ENCODE results near the gene CD151.

Gene CD151

GRCh38 chr11:863910-864827, 31.4 kb downstream of the CD151 start:
- no peak for TF ChIP-seq CTCF (IDR thresholded peaks at IDR 0.05; ENCODE audit: low read depth, low read length, missing control alignments)
- no peak overlapping the region for H3K4me3 ChIP-seq (replicated peaks; ENCODE audit: low read depth, low read length)
- no peak for DNase-seq (ENCODE audit: extremely low read depth, low read depth)

- no peak overlapping the region for H3K4me3 ChIP-seq (replicated peaks; ENCODE audit: low read depth, low read length)
- DNase-seq (ENCODE audit: extremely low read depth, low read depth) = no peak
- TF ChIP-seq CTCF (IDR thresholded peaks at IDR 0.05; ENCODE audit: low read depth, low read length, missing control alignments) = no peak
Observed at GRCh38 chr11:864898-865297, 32.1 kb downstream of the CD151 start.

GRCh38 chr11:865462-866430, 33.0 kb downstream of the CD151 start:
- no peak for TF ChIP-seq CTCF (IDR thresholded peaks at IDR 0.05; ENCODE audit: low read depth, low read length, missing control alignments)
- no peak for DNase-seq (ENCODE audit: extremely low read depth, low read depth)
- H3K4me3 ChIP-seq (replicated peaks; ENCODE audit: low read depth, low read length) = no peak overlapping the region

- no peak for DNase-seq (ENCODE audit: extremely low read depth, low read depth)
- no peak for TF ChIP-seq CTCF (IDR thresholded peaks at IDR 0.05; ENCODE audit: low read depth, low read length, missing control alignments)
- H3K4me3 ChIP-seq (replicated peaks; ENCODE audit: low read depth, low read length) = no peak overlapping the region
Observed at GRCh38 chr11:866481-866880, 33.7 kb downstream of the CD151 start.

- no peak overlapping the region for H3K4me3 ChIP-seq (replicated peaks; ENCODE audit: low read depth, low read length)
- no peak for TF ChIP-seq CTCF (IDR thresholded peaks at IDR 0.05; ENCODE audit: low read depth, low read length, missing control alignments)
- no peak for DNase-seq (ENCODE audit: extremely low read depth, low read depth)
Observed at GRCh38 chr11:867856-868358, 35.2 kb downstream of the CD151 start.

- no peak for TF ChIP-seq CTCF (IDR thresholded peaks at IDR 0.05; ENCODE audit: low read depth, low read length, missing control alignments)
Observed at GRCh38 chr11:868394-868793, 35.6 kb downstream of the CD151 start.

More at GRCh38 chr11:868394-868793, 35.6 kb downstream of the CD151 start:
- no peak for DNase-seq (ENCODE audit: extremely low read depth, low read depth)
- H3K4me3 ChIP-seq (replicated peaks; ENCODE audit: low read depth, low read length) = no peak overlapping the region
